ENCODE results near the gene PSMD1.
"Not testable (repeated sequence)": the region's sequence is repeated elsewhere in the genome, so short reads cannot be mapped to it uniquely, and the experiment has no call there.

The PSMD1 gene

DNA sequence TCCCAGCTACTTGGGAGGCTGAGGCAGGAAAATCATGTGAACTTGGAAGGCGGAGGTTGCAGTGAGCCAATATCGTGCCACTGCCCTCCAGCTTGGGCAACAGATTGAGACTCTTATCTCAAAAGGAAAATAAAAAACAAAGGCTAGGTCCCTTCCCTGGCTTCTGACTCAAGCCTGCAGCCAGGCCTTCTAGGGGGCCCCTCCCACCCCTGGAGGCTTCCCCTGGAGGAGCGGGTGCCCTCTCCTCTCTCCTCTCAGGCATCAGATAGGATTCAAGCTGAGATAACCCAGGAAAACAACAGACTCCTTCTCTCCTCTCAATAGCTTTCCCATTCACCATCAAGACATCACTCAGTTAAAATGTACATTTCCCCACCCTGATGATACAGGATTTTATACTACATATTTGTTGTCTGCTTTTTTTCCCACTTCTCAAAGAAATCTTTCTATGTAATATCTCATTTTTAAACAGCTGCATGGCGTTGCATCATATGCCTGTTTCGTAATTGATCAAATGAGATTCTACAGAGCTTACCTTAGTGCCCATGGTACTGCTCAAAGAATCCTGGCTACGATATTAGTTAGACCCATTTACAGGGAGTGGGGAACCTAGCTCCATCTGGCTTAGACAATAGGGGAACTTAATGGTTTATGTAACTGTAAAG, 40.0 kb upstream of the PSMD1 start:
- peaks cover 0 to 9% of the 10 kb centered on the region in 2 donors for H3K27me3 ChIP-seq (ENCODE audit: control insufficient read depth in 1 of 2, insufficient read depth in 2 of 2, low read length in 2 of 2)
- no peak overlapping the region for H3K4me3 ChIP-seq (ENCODE audit: low read length in 2 of 2)
- H3K36me3 ChIP-seq (ENCODE audit: control insufficient read depth in 2 of 2, insufficient read depth in 2 of 2, low read length in 2 of 2): no peaks in the 10 kb centered on the region
- no peaks in the 10 kb centered on the region for H3K4me1 ChIP-seq (ENCODE audit: control insufficient read depth, insufficient read depth, low read length)
- no peak overlapping the region for H3K9ac ChIP-seq (ENCODE audit: low read length in 2 of 2)
- no peak overlapping the region for H3K27ac ChIP-seq (ENCODE audit: low read length)
- no peaks in the 10 kb centered on the region for H3K9me3 ChIP-seq (ENCODE audit: control insufficient read depth in 2 of 2, low read length in 2 of 2)

DNA sequence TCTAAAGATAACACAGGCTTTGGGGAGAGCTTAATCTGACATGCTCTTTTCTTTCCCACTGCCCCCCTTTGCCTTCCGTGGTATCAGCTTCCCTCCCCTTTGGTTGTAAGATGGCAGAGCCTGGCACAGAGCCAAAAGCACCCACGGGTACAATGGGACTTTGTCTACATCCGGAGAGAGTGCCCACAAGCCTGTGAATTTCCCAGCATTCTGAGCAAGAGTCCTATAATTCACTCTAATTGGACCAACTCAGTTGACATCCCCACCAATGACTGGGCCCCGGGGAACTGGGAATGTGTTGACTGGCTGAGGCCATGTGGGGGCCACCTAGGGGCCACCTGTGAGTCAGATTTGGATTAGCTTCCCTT, 39.5 kb upstream of the PSMD1 start:
- Histone ChIP-seq H3K27me3 (ENCODE audit: control insufficient read depth in 1 of 2, insufficient read depth in 2 of 2, low read length in 2 of 2) (peaks cover 0 to 5% of the 10 kb centered on the region in 2 donors), H3K27ac (ENCODE audit: low read length) (no peak overlapping the region), H3K36me3 (ENCODE audit: control insufficient read depth in 2 of 2, insufficient read depth in 2 of 2, low read length in 2 of 2) (no peaks in the 10 kb centered on the region), H3K4me1 (ENCODE audit: control insufficient read depth, insufficient read depth, low read length) (no peaks in the 10 kb centered on the region), H3K9me3 (ENCODE audit: control insufficient read depth in 2 of 2, low read length in 2 of 2) (no peaks in the 10 kb centered on the region), H3K4me3 (ENCODE audit: low read length in 2 of 2) (no peak overlapping the region), H3K9ac (ENCODE audit: low read length in 2 of 2) (no peak overlapping the region)

DNA sequence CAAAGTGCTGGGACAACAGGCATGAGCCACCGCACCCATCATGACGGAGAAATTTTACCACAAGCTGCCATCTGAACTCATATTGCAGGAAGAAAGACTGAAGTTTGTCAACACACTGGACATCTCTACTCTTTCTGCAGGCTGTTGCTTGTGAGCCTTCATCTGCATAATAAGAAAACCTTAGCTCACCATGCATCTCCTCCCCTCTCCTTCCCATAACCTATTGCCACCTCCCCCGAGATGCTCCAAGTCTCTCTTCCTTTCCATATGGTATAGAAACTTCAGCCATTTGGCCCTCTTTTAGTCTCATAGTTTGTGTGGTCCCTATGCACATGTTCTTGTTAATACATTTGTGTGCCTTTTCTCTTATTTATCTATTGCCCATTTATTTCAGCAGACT, 38.5 kb upstream of the PSMD1 start:
- Histone ChIP-seq H3K27me3 (ENCODE audit: control insufficient read depth in 1 of 2, insufficient read depth in 2 of 2, low read length in 2 of 2) (peaks cover 0 to 2% of the 10 kb centered on the region in 2 donors), H3K4me1 (ENCODE audit: control insufficient read depth, insufficient read depth, low read length) (no peaks in the 10 kb centered on the region), H3K27ac (ENCODE audit: low read length) (no peak overlapping the region), H3K9ac (ENCODE audit: low read length in 2 of 2) (no peak overlapping the region), H3K4me3 (ENCODE audit: low read length in 2 of 2) (no peak overlapping the region), H3K36me3 (ENCODE audit: control insufficient read depth in 2 of 2, insufficient read depth in 2 of 2, low read length in 2 of 2) (no peaks in the 10 kb centered on the region), H3K9me3 (ENCODE audit: control insufficient read depth in 2 of 2, low read length in 2 of 2) (no peaks in the 10 kb centered on the region)

DNA sequence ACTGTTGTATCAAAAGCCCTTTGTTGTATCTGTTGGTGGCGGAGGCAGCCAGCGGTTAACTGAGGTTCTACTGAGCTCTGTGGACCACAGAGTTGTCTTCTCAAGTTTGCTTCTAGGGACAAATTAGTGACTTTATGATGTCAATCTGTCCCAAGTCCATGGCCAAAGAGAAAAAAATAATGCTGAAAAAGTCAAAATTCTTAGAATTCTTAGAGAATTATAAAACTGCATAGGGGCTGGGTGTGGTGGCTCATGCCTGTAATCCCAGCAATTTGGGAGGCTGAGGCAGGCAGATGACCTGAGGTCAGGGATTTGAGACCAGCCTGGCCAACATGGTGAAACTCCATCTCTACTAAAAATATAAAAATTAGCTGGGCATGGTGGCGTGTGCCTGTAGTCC, 31.6 kb upstream of the PSMD1 start:
- not testable (repeated sequence) for H3K9me3 ChIP-seq (ENCODE audit: control insufficient read depth in 2 of 2, low read length in 2 of 2); H3K9ac ChIP-seq (ENCODE audit: low read length in 2 of 2); H3K36me3 ChIP-seq (ENCODE audit: control insufficient read depth in 2 of 2, insufficient read depth in 2 of 2, low read length in 2 of 2); H3K4me1 ChIP-seq (ENCODE audit: control insufficient read depth, insufficient read depth, low read length); H3K27ac ChIP-seq (ENCODE audit: low read length); H3K27me3 ChIP-seq (ENCODE audit: control insufficient read depth in 1 of 2, insufficient read depth in 2 of 2, low read length in 2 of 2); H3K4me3 ChIP-seq (ENCODE audit: low read length in 2 of 2)

DNA sequence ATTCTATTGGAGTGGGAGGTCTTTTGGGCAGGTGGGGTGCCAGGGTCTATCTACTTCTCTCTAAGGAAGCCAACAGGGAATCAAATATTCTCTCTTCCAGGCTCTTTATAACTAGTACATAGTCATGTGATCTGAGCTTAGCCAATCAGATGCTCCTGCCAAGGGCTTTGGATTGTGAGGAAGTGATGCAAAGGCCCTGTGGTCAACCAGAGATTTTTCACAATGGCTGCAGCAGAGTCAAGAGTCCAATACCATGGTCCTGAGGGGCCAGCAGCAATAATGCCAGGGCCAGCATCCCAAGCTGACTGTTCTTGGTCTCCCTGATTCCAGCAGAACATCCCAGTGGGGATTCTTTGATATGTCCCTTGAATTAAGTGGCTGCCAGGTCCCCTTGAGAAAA, 27.8 kb upstream of the PSMD1 start:
- Histone ChIP-seq H3K9ac (ENCODE audit: low read length in 2 of 2) (no peak overlapping the region), H3K4me1 (ENCODE audit: control insufficient read depth, insufficient read depth, low read length) (no peaks in the 10 kb centered on the region)

DNA sequence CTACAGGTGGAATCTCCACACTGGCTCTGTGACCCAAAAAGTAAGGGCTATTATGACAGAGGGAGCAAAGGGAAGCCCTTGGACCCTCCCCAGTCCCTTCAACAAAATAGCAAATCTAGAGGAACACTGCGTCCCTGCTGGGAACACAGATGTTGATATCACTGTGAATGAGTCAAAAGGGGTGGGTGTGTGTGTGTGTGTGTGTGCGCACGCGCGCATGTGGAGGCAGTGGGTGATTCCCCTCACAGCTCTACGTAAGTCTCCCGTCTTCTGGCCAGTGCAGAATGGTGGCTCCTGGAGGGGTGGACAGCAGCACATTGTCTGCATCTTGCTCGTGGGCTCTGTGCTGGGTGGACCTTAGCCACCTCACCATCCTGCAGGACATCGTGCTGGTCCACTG, 27.1 kb upstream of the PSMD1 start:
- Histone ChIP-seq H3K9ac (ENCODE audit: low read length in 2 of 2) (no peak overlapping the region), H3K27me3 (ENCODE audit: control insufficient read depth in 1 of 2, insufficient read depth in 2 of 2, low read length in 2 of 2) (peaks cover 3 to 13% of the 10 kb centered on the region in 2 donors), H3K36me3 (ENCODE audit: control insufficient read depth in 2 of 2, insufficient read depth in 2 of 2, low read length in 2 of 2) (no peaks in the 10 kb centered on the region), H3K9me3 (ENCODE audit: control insufficient read depth in 2 of 2, low read length in 2 of 2) (no peaks in the 10 kb centered on the region), H3K27ac (ENCODE audit: low read length) (no peak overlapping the region), H3K4me3 (ENCODE audit: low read length in 2 of 2) (no peak overlapping the region), H3K4me1 (ENCODE audit: control insufficient read depth, insufficient read depth, low read length) (no peaks in the 10 kb centered on the region)

More for the DNA sequence above, 27.8 kb upstream of the PSMD1 start:
- peaks cover 3 to 13% of the 10 kb centered on the region in 2 donors for H3K27me3 ChIP-seq (ENCODE audit: control insufficient read depth in 1 of 2, insufficient read depth in 2 of 2, low read length in 2 of 2)
- H3K36me3 ChIP-seq (ENCODE audit: control insufficient read depth in 2 of 2, insufficient read depth in 2 of 2, low read length in 2 of 2): no peaks in the 10 kb centered on the region
- H3K4me3 ChIP-seq (ENCODE audit: low read length in 2 of 2): no peak overlapping the region
- no peak overlapping the region for H3K27ac ChIP-seq (ENCODE audit: low read length)
- no peaks in the 10 kb centered on the region for H3K9me3 ChIP-seq (ENCODE audit: control insufficient read depth in 2 of 2, low read length in 2 of 2)

DNA sequence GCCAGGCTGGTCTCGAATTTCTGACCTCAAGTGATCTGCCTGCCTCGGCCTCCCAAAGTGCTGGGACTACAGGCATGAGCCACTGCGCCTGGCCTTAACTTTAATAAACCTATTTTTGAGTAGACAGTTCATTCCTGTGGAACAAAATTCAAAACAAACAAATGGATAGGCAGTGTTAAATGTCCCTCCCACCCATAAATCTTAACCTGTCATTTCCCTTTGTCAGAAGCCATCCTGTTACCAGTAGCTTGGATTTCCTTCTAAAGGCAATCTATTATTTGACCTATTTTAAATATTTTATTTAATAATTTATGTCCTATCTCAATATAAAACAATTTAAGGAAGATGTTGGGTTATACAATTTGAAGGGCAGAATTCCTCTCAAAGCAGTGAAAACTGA, 25.9 kb upstream of the PSMD1 start:
- no peak overlapping the region for H3K4me3 ChIP-seq (ENCODE audit: low read length in 2 of 2)
- no peak overlapping the region for H3K9ac ChIP-seq (ENCODE audit: low read length in 2 of 2)
- no peaks in the 10 kb centered on the region for H3K4me1 ChIP-seq (ENCODE audit: control insufficient read depth, insufficient read depth, low read length)
- H3K9me3 ChIP-seq (ENCODE audit: control insufficient read depth in 2 of 2, low read length in 2 of 2): no peaks in the 10 kb centered on the region
- peaks cover 7 to 13% of the 10 kb centered on the region in 2 donors for H3K27me3 ChIP-seq (ENCODE audit: control insufficient read depth in 1 of 2, insufficient read depth in 2 of 2, low read length in 2 of 2)
- no peaks in the 10 kb centered on the region for H3K36me3 ChIP-seq (ENCODE audit: control insufficient read depth in 2 of 2, insufficient read depth in 2 of 2, low read length in 2 of 2)
- no peak overlapping the region for H3K27ac ChIP-seq (ENCODE audit: low read length)

DNA sequence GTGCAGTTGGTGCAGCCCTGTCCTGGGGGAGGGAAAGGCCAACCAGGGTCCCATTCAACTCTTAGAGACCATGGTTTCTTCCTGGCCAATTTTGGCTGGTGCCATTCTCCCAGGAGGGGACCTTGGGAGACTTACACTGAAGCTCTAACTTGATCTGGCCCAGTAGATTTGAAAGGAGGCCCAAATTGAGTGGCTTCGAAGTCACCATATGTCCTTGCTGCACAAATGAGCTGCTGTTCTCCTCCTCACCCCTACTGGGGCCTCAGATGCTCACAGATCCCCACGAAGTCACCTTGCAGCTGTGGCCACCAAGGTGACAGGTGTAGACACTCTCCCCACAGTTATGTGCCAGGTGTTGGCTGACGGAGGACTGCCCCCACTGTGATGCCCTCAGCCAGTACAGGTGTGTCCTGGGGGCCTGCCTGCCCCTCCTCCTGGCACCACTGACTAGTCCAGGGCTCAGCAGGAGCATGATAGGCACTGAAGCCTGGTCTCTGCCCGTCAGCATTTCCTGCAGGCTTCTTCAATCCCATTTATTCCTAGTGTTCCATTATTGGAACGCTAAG, 24.0 kb upstream of the PSMD1 start:
- H3K4me3 ChIP-seq (ENCODE audit: low read length in 2 of 2): no peak overlapping the region
- H3K9me3 ChIP-seq (ENCODE audit: control insufficient read depth in 2 of 2, low read length in 2 of 2): no peaks in the 10 kb centered on the region
- H3K27me3 ChIP-seq (ENCODE audit: control insufficient read depth in 1 of 2, insufficient read depth in 2 of 2, low read length in 2 of 2): peaks cover 20 to 25% of the 10 kb centered on the region in 2 donors
- no peaks in the 10 kb centered on the region for H3K36me3 ChIP-seq (ENCODE audit: control insufficient read depth in 2 of 2, insufficient read depth in 2 of 2, low read length in 2 of 2)
- no peak overlapping the region for H3K9ac ChIP-seq (ENCODE audit: low read length in 2 of 2)
- no peak overlapping the region for H3K27ac ChIP-seq (ENCODE audit: low read length)
- no peaks in the 10 kb centered on the region for H3K4me1 ChIP-seq (ENCODE audit: control insufficient read depth, insufficient read depth, low read length)

DNA sequence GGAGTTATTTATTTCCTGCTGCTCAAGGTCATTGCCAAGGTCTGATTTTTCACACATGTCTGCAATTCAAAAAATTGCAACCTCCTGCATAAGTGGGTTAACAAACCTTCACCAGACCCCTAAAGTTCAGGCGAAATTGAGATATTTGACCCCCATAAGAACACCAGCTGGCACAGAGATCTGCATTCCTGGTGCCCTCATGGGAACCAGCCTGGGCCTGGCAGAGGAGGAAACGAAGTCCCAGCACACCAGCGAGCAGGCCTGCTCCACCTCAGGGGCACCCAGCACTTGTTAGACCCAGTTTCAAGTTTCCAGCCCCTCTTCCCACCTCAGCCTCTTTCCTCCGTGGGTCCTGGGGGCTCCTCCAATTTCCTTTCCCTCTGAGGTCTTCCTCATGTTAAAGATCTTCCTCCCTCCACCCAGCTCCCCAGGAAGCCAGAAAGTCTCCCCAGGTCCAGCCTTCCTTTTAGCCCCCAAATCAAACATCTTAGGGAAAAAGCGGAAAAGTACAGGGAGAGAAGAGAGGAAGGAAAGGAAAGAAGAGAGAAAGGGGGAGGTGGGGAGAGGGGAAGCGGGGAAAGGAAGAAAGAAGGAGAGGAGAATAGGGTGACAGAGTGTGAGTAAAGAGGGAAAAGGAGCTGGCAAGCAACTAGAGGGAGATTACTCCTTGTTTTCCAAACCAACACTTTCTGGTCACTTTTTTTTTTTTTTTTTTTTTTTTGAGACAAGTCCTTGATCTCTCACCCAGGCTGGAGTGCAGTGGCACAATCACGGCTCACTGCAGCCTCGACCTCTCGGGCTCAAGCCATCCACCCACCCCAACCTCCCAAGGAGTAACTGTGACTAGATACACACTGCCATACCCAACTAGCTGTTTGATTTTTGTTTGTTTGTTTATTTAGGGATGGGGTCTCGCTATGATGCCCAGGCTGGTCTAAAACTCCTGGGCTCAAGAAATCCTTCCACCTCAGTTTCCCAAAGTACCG, 23.2 kb upstream of the PSMD1 start:
- H3K9ac ChIP-seq (ENCODE audit: low read length in 2 of 2): no peak overlapping the region
- no peak overlapping the region for H3K27ac ChIP-seq (ENCODE audit: low read length)
- H3K9me3 ChIP-seq (ENCODE audit: control insufficient read depth in 2 of 2, low read length in 2 of 2): no peaks in the 10 kb centered on the region
- no peak overlapping the region for H3K4me3 ChIP-seq (ENCODE audit: low read length in 2 of 2)
- H3K4me1 ChIP-seq (ENCODE audit: control insufficient read depth, insufficient read depth, low read length): peaks cover 2% of the 10 kb centered on the region
- no peaks in the 10 kb centered on the region for H3K36me3 ChIP-seq (ENCODE audit: control insufficient read depth in 2 of 2, insufficient read depth in 2 of 2, low read length in 2 of 2)
- peaks cover 24 to 26% of the 10 kb centered on the region in 2 donors for H3K27me3 ChIP-seq (ENCODE audit: control insufficient read depth in 1 of 2, insufficient read depth in 2 of 2, low read length in 2 of 2)

DNA sequence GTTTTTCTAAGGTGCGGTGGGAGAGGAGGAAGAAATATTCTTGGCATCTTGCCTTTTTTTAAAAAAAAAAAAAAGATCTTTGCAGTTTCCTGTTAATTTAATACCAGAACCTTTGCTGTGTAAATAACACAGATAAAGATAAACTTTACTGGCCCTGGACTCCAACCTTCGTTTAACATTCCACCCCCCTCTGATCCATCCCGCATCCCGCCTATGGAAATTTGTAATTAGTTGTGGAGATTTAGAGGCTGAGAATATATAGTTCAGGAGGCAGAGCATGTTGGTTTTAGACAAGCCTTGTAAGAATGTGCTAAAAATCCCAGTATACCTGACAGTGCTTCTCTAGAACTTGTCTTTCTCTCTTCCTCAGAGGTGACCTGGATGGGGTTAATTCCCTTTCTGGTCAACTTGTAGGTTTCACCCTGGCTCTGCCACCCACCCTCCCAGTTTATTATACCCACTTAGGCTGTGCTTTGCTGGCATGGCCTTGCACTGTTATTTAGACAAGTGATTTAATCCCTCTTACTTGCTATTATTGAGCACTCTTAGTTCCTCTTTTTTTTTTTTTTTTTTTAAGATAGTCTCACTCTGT, 22.3 kb upstream of the PSMD1 start:
- Histone ChIP-seq H3K27ac (ENCODE audit: low read length) (no peak overlapping the region), H3K27me3 (ENCODE audit: control insufficient read depth in 1 of 2, insufficient read depth in 2 of 2, low read length in 2 of 2) (peaks cover 29 to 31% of the 10 kb centered on the region in 2 donors), H3K36me3 (ENCODE audit: control insufficient read depth in 2 of 2, insufficient read depth in 2 of 2, low read length in 2 of 2) (no peaks in the 10 kb centered on the region), H3K9ac (ENCODE audit: low read length in 2 of 2) (no peak overlapping the region), H3K4me1 (ENCODE audit: control insufficient read depth, insufficient read depth, low read length) (peaks cover 2% of the 10 kb centered on the region), H3K4me3 (ENCODE audit: low read length in 2 of 2) (no peak overlapping the region), H3K9me3 (ENCODE audit: control insufficient read depth in 2 of 2, low read length in 2 of 2) (no peaks in the 10 kb centered on the region)

Measured in stomach smooth muscle (tissue), 2 donors.